HEK293 (cell line): ENCODE data around the gene UTP11.

Experiments used
- BCL6B ChIP-seq: fragments of 450-650 bp; formaldehyde crosslinking; IDR thresholded peaks from 2 replicates; pipeline ENCODE4 v1.5.1; 2017; ENCODE audit warnings: missing biosample characterization, missing genetic modification characterization
- CTCF ChIP-seq: fragments of 450-650 bp; formaldehyde crosslinking; IDR thresholded peaks from 2 replicates; pipeline ENCODE4 v1.5.1; 2016; ENCODE audit warnings: missing biosample characterization, missing genetic modification characterization
- GLI2 ChIP-seq: fragments of 450-650 bp; formaldehyde crosslinking; IDR thresholded peaks from 2 replicates; pipeline ENCODE4; 2017; ENCODE audit warnings: missing biosample characterization, missing genetic modification characterization, low read depth, borderline replicate concordance
- OSR2 ChIP-seq: fragments of 450-650 bp; formaldehyde crosslinking; IDR thresholded peaks from 2 replicates; pipeline ENCODE4 v1.5.1; 2016; ENCODE audit warnings: missing biosample characterization, missing genetic modification characterization
- TRIM28 ChIP-seq: IDR thresholded peaks from 2 replicates; pipeline ENCODE4 v1.6.1; 2011; ENCODE audit warnings: low read length, control low read depth, borderline replicate concordance
- ZBTB1 ChIP-seq: fragments of 450-650 bp; formaldehyde crosslinking; IDR thresholded peaks from 2 replicates; pipeline ENCODE4 v1.5.1; 2016; ENCODE audit warnings: missing biosample characterization, missing genetic modification characterization
- ZBTB11 ChIP-seq: fragments of 450-650 bp; formaldehyde crosslinking; conservative IDR thresholded peaks from 2 replicates; pipeline ENCODE4 v1.5.1; 2016; ENCODE audit warnings: low read depth, missing biosample characterization, missing genetic modification characterization
- ZBTB49 ChIP-seq: fragments of 450-650 bp; formaldehyde crosslinking; IDR thresholded peaks from 2 replicates; pipeline ENCODE4 v1.5.1; 2016; ENCODE audit warnings: missing biosample characterization, missing genetic modification characterization, low read depth
- ZBTB7A ChIP-seq: fragments of 450-650 bp; formaldehyde crosslinking; IDR thresholded peaks from 2 replicates; pipeline ENCODE4 v1.5.1; 2016; ENCODE audit warnings: low read depth, missing biosample characterization, missing genetic modification characterization
- ZIC2 ChIP-seq: fragments of 450-650 bp; formaldehyde crosslinking; IDR thresholded peaks from 2 replicates; pipeline ENCODE4 v1.5.1; 2016; ENCODE audit warnings: missing biosample characterization, missing genetic modification characterization
- ZNF174 ChIP-seq: fragments of 450-650 bp; formaldehyde crosslinking; IDR thresholded peaks from 2 replicates; pipeline ENCODE4 v1.5.0; 2017; ENCODE audit warnings: missing biosample characterization, mild to moderate bottlenecking, missing genetic modification characterization
- ZNF202 ChIP-seq: fragments of 450-650 bp; formaldehyde crosslinking; IDR thresholded peaks from 2 replicates; pipeline ENCODE4 v1.5.1; 2016; ENCODE audit warnings: missing biosample characterization, missing genetic modification characterization, borderline replicate concordance
- ZNF24 ChIP-seq: fragments of 450-650 bp; formaldehyde crosslinking; IDR thresholded peaks from 2 replicates; pipeline ENCODE4 v1.5.1; 2016; ENCODE audit warnings: missing biosample characterization, missing genetic modification characterization
- ZNF518A ChIP-seq: fragments of 450-650 bp; formaldehyde crosslinking; conservative IDR thresholded peaks from 2 replicates; pipeline ENCODE4 v1.5.1; 2016; ENCODE audit warnings: low read depth, missing biosample characterization, missing genetic modification characterization
- ZNF654 ChIP-seq: fragments of 450-650 bp; formaldehyde crosslinking; IDR thresholded peaks from 2 replicates; pipeline ENCODE4 v1.5.1; 2016; ENCODE audit warnings: low read depth, missing biosample characterization, missing genetic modification characterization
- ZNF660 ChIP-seq: fragments of 450-650 bp; IDR thresholded peaks from 2 replicates; pipeline ENCODE4 v1.5.1; 2018; ENCODE audit warnings: missing biosample characterization, mild to moderate bottlenecking, missing genetic modification characterization
- ZNF707 ChIP-seq: fragments of 450-650 bp; formaldehyde crosslinking; IDR thresholded peaks from 2 replicates; pipeline ENCODE4 v1.5.1; 2016; ENCODE audit warnings: missing biosample characterization, missing genetic modification characterization

Gene UTP11

GRCh38 chr1:38018864-38019343 lies 6.4 kb downstream of the UTP11 start (continued):
- TF ChIP-seq ZBTB49 (tag by site-specific recombination) (no peak), ZNF518A (no peak), CTCF (tag by site-specific recombination) (0 out of 2 replicates have a peak, but pooled peaks have one; percentile 17), ZNF202 (tag by site-specific recombination) (no peak), OSR2 (tag by site-specific recombination) (no peak), ZBTB11 (tag by site-specific recombination) (no peak), GLI2 (tag by site-specific recombination) (no peak), ZNF24 (tag by site-specific recombination) (no peak), ZNF174 (tag by site-specific recombination) (no peak), TRIM28 (no peak), ZNF654 (tag by site-specific recombination) (peak; percentile 69), ZBTB7A (no peak), ZBTB1 (tag by site-specific recombination) (no peak), ZIC2 (no peak), BCL6B (tag by site-specific recombination) (no peak), ZNF660 (tag by site-specific recombination) (no peak), ZNF707 (no peak)
